ENCODE measurements around the gene CCDC97. TPM values are rescaled to one million over a fixed set of nuclear protein-coding genes. Genes with fewer than 3 reads are reported as not detected.

CCDC97 gene
- total RNA-seq, 1 experiment from 2014 or later: 25.5 TPM

DNA sequence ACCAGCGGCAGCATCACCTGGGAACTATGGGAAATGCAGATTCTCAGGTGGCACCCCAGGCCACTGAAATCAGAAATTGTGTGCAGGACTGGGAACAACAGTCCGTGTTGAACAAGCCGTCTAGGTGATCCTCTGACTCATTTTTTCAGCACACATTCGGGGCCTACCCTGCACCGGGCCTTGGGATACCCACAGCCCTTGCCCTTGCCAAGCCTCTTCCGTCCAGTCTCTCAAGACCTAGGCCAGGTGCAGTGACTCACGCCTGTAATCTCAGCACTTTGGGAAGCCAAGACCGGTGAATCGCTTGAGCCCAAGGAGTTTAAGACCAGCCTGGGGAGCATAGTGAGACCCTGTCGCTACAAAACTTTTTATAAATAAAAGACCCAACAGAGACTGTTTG, 25.5 kb downstream of the CCDC97 start:
- H3K9me3 ChIP-seq (ENCODE audit: control insufficient read depth, insufficient read depth, low read depth, low read length): no peaks in the 10 kb centered on the region
- H3K27me3 ChIP-seq (ENCODE audit: control insufficient read depth, insufficient read depth, low read length): no peaks in the 10 kb centered on the region
- DNase-seq (ENCODE audit: low read depth, low spot score) (no peak), ATAC-seq (no peak)
- intact Hi-C loops (cut with micrococcal nuclease; ENCODE audit: unreplicated experiment) (no loop called here), in situ Hi-C loops (cut with HindIII; ENCODE audit: low pct_unique_long_range_greater_than_20kb, low sequenced_read_pairs) (no loop called here)
- TF ChIP-seq, protein P1, sequence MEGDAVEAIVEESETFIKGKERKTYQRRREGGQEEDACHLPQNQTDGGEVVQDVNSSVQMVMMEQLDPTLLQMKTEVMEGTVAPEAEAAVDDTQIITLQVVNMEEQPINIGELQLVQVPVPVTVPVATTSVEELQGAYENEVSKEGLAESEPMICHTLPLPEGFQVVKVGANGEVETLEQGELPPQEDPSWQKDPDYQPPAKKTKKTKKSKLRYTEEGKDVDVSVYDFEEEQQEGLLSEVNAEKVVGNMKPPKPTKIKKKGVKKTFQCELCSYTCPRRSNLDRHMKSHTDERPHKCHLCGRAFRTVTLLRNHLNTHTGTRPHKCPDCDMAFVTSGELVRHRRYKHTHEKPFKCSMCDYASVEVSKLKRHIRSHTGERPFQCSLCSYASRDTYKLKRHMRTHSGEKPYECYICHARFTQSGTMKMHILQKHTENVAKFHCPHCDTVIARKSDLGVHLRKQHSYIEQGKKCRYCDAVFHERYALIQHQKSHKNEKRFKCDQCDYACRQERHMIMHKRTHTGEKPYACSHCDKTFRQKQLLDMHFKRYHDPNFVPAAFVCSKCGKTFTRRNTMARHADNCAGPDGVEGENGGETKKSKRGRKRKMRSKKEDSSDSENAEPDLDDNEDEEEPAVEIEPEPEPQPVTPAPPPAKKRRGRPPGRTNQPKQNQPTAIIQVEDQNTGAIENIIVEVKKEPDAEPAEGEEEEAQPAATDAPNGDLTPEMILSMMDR (IDR thresholded peaks at IDR 0.05): no peak
- TF ChIP-seq SIN3A (IDR thresholded peaks at IDR 0.05; ENCODE audit: borderline replicate concordance, insufficient read depth, low read depth, low read length) (no peak), TCF7L2 (IDR thresholded peaks at IDR 0.05; ENCODE audit: low read depth, low read length) (no peak), POLR2AphosphoS5 (IDR thresholded peaks at IDR 0.05; ENCODE audit: low read depth, low read length) (no peak)
- TF ChIP-seq, protein P2, sequence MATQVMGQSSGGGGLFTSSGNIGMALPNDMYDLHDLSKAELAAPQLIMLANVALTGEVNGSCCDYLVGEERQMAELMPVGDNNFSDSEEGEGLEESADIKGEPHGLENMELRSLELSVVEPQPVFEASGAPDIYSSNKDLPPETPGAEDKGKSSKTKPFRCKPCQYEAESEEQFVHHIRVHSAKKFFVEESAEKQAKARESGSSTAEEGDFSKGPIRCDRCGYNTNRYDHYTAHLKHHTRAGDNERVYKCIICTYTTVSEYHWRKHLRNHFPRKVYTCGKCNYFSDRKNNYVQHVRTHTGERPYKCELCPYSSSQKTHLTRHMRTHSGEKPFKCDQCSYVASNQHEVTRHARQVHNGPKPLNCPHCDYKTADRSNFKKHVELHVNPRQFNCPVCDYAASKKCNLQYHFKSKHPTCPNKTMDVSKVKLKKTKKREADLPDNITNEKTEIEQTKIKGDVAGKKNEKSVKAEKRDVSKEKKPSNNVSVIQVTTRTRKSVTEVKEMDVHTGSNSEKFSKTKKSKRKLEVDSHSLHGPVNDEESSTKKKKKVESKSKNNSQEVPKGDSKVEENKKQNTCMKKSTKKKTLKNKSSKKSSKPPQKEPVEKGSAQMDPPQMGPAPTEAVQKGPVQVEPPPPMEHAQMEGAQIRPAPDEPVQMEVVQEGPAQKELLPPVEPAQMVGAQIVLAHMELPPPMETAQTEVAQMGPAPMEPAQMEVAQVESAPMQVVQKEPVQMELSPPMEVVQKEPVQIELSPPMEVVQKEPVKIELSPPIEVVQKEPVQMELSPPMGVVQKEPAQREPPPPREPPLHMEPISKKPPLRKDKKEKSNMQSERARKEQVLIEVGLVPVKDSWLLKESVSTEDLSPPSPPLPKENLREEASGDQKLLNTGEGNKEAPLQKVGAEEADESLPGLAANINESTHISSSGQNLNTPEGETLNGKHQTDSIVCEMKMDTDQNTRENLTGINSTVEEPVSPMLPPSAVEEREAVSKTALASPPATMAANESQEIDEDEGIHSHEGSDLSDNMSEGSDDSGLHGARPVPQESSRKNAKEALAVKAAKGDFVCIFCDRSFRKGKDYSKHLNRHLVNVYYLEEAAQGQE (IDR thresholded peaks at IDR 0.05; ENCODE audit: insufficient read depth in 1 of 2, low read depth in 2 of 2, low read length in 1 of 2): no peak
- H3K4me1 ChIP-seq (ENCODE audit: control insufficient read depth, insufficient read depth, low read length): no peaks in the 10 kb centered on the region
- H3K4me3 ChIP-seq (ENCODE audit: low read depth in 2 of 2, low read length in 2 of 2): no peak overlapping the region
- no TSS peak for BruUV-seq (replicated peaks)
- ChIA-PET CTCF (no interaction called here), POLR2A (interaction anchor here (0.6 kb wide), 1 partner anchor 768 kb away, joined by 3 read pairs; no protein-coding TSS in a partner anchor)
- no peak overlapping the region for H3K27ac ChIP-seq (ENCODE audit: low read length)
- no peaks in the 10 kb centered on the region for H3K36me3 ChIP-seq (ENCODE audit: control insufficient read depth, insufficient read depth, low read length)

DNA sequence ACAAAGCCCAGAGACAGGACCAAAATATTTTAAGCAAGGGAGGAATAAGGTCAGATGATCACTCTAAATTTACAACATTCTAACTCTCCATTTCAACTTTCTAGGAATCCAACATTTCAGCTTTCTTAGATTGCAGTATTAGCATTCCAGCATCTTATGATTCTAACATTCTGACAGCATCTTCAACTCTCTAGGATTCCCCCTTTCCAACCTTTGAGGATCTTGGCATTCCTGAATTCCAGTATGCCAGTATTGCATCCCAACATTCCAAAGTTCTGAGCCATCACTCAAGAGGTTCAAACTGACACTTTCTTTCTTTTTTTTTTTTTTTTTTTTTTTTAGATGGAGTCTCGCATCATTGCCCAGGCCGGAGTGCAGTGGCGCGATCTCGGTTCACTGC, 30.0 kb downstream of the CCDC97 start:
- Histone ChIP-seq H3K4me3 (ENCODE audit: low read depth in 2 of 2, low read length in 2 of 2) (no peak overlapping the region), H3K9me3 (ENCODE audit: control insufficient read depth, insufficient read depth, low read depth, low read length) (no peaks in the 10 kb centered on the region), H3K4me1 (ENCODE audit: control insufficient read depth, insufficient read depth, low read length) (no peaks in the 10 kb centered on the region), H3K27me3 (ENCODE audit: control insufficient read depth, insufficient read depth, low read length) (no peaks in the 10 kb centered on the region), H3K27ac (ENCODE audit: low read length) (no peak overlapping the region), H3K36me3 (ENCODE audit: control insufficient read depth, insufficient read depth, low read length) (no peaks in the 10 kb centered on the region)
- intact Hi-C loops (cut with micrococcal nuclease; ENCODE audit: unreplicated experiment): no loop called here
- BruUV-seq (replicated peaks): no TSS peak
- in situ Hi-C loops (cut with HindIII; ENCODE audit: low pct_unique_long_range_greater_than_20kb, low sequenced_read_pairs): no loop called here
- ATAC-seq: no peak
- POLR2A ChIA-PET: interaction anchor here (0.7 kb wide), 1 partner anchor 209 kb away, joined by 7 read pairs; no protein-coding TSS in a partner anchor
- CTCF ChIA-PET: interaction anchor here (0.7 kb wide), 1 partner anchor 96 kb away, joined by 8 read pairs; no protein-coding TSS in a partner anchor
- no peak for DNase-seq (ENCODE audit: low read depth, low spot score)
- no peak for TF ChIP-seq POLR2AphosphoS5 (IDR thresholded peaks at IDR 0.05; ENCODE audit: low read depth, low read length)
- TF ChIP-seq, protein P2 (IDR thresholded peaks at IDR 0.05; ENCODE audit: insufficient read depth in 1 of 2, low read depth in 2 of 2, low read length in 1 of 2): no peak
- no peak for TF ChIP-seq TCF7L2 (IDR thresholded peaks at IDR 0.05; ENCODE audit: low read depth, low read length)
